Transverse colon (tissue), 4 donors: ENCODE measurements around the gene DENND1A. TPM values are rescaled to one million over a fixed set of nuclear protein-coding genes. Genes with fewer than 3 reads are reported as not detected.

Experiments used
- DNase-seq: peaks from one replicate; pipeline ENCODE4 v3.0.0-alpha.2; 2019
- H3K27ac ChIP-seq, 4 donors: fragments of 200-600 bp; sonication (generic); 2 replicates each; pipeline ENCODE4 v1.5.1; 2016 to 2018; ENCODE audit warnings: inconsistent platforms in 4 of 4
- H3K27me3 ChIP-seq: fragments of 200-600 bp; sonication (generic); 2 replicates; pipeline ENCODE4 v1.5.1; 2017; ENCODE audit warnings: inconsistent platforms
- H3K36me3 ChIP-seq, 4 donors: fragments of 200-600 bp; sonication (generic); 2 replicates each; pipeline ENCODE4 v1.5.1; 2017 to 2019; ENCODE audit warnings: inconsistent platforms in 4 of 4
- H3K4me1 ChIP-seq, 4 donors: fragments of 200-600 bp; sonication (generic); 2 replicates each; pipeline ENCODE4 v1.5.1; 2017 to 2020; ENCODE audit warnings: inconsistent platforms in 4 of 4
- H3K4me3 ChIP-seq, 4 donors: fragments of 200-600 bp; sonication (generic); 1 replicate in 1 of 4; 2 replicates in 3 of 4; pipeline versions ENCODE4 v1.5.1 to v1.6.1; 2017 to 2019; ENCODE audit warnings: inconsistent platforms in 4 of 4
- H3K9me3 ChIP-seq, 2 donors: fragments of 200-600 bp; sonication (generic); 2 replicates each; pipeline ENCODE4 v1.5.1; 2017 to 2019; ENCODE audit warnings: inconsistent platforms in 2 of 2
- CTCF ChIP-seq, 5 experiments: fragments of 200-600 bp in 3 of 5; fragments of 450-650 bp in 2 of 5; sonication (generic) in 3 of 5; IDR thresholded peaks; 1 replicate in 2 of 5; 2 replicates in 3 of 5; pipeline ENCODE4 v1.5.1; 2016 to 2017; ENCODE audit warnings: antibody characterized with exemption in 5 of 5, inconsistent platforms in 3 of 5, mild to moderate bottlenecking in 2 of 5, moderate library complexity in 1 of 5
- EP300 ChIP-seq: sonication (generic); formaldehyde crosslinking; IDR thresholded peaks from one replicate; pipeline ENCODE4 v1.6.1; 2017; ENCODE audit warnings: antibody characterized with exemption, low read depth
- POLR2A ChIP-seq: fragments of 450-650 bp; IDR thresholded peaks from one replicate; pipeline ENCODE4 v1.6.1; 2016; ENCODE audit warnings: antibody characterized with exemption, mild to moderate bottlenecking, moderate library complexity
- POLR2AphosphoS5 ChIP-seq, 3 donors: sonication (generic); formaldehyde crosslinking; IDR thresholded peaks; one replicate each; pipeline ENCODE4 v1.6.1; 2016; ENCODE audit warnings: antibody characterized with exemption in 3 of 3
- WGBS, 2 donors: methylation state at CpG; one replicate each; pipeline ENCODE4 v1.1.5; 2018; ENCODE audit warnings: low coverage in 1 of 2; 5-methylcytosine and 5-hydroxymethylcytosine counted together
- in situ Hi-C, 4 donors: fragments of 200-750 bp; cut with MboI; loops; one replicate each; pipeline versions ENCODE4 v1.15.0 to v1.15.1; 2017; ENCODE audit warnings: low sequenced_read_pairs in 3 of 4, low pct_ligation_motif_present in 1 of 4, low pct_unique_long_range_greater_than_20kb in 1 of 4
- intact Hi-C: fragments of 100-400 bp; cut with DNase I; formaldehyde crosslinking; loops from one replicate; pipeline ENCODE4 v1.15.1; 2023; ENCODE audit warnings: low total_unique reads
- total RNA-seq, 4 donors: library from RNA; depleted of rRNA; stranded (reverse); fragments of >200 nt; gene quantifications; one replicate each; pipeline ENCODE4 v1.1.0, GENCODE V29; 2016

The DENND1A gene
- total RNA-seq, 4 donors from 2014 or later = 12.5 to 78.6 (median 40.0) TPM

DNA sequence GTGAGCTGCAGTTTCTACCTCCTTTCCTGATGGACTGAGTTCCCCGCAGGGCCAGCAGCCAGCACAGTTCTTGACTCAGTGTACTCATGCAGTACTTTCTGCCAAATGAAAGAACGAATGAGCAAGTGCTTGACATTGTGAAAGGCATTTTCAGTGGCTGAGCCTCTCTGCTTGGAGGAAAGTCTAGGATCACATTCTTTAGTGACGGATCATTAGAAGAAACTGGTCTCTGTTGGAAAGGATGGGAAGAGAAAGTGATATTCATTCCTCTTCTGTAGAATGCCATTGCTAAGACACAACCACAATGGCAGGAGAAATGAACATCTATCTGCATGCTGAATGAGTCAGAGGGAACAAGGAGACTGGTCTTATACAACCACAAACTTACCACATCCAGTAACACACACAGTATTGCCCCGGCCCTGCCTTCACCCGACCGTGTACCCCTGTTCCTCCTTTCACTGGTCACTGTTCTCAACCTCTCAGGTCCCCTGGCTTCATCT lies 367.0 kb downstream of the DENND1A start:
- Histone ChIP-seq H3K4me3 (no peak overlapping the region), H3K36me3 (no peaks in the 10 kb centered on the region), H3K4me1 (no peaks in the 10 kb centered on the region), H3K27ac (no peak overlapping the region), H3K9me3 (no peaks in the 10 kb centered on the region), H3K27me3 (no peaks in the 10 kb centered on the region)
- DNase-seq = no peak
- TF ChIP-seq EP300 = no peak
- no peak for TF ChIP-seq POLR2AphosphoS5 (IDR thresholded peaks at IDR 0.05)
- TF ChIP-seq POLR2A = no peak
- no peak for TF ChIP-seq CTCF (IDR thresholded peaks at IDR 0.05)
- WGBS, 2 donors = 73 to 78% methylated on average over 4 to 6 of the region's 6 CpGs
- intact Hi-C loops = no loop called here
- in situ Hi-C loops = no loop called here

DNA sequence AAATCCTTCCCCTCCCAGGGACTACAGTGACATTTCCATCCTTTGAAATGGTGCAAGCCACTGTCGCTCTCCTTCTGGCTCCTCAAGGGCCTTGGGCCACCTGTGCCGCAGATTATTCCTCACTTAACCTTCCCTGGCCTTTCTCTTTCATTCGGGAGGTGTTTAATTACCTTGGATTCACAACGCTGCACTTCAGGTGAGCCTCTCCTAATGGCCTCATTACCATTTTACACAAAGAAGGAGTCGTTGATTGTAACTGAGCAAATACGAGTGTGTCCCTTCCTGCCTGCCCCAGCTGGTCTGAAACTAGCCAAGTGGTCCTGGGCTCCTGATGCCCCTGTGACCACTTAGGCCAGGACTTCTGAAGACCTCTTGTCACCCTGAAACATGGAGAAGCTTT lies 368.9 kb downstream of the DENND1A start:
- in situ Hi-C loops = no loop called here

GRCh38 chr9:123556464-123557435 lies 373.2 kb downstream of the DENND1A start:
- in situ Hi-C loops = no loop called here
- TF ChIP-seq EP300 = no peak
- Histone ChIP-seq H3K9me3 (no peaks in the 10 kb centered on the region), H3K27ac (no peak overlapping the region), H3K4me1 (no peaks in the 10 kb centered on the region), H3K36me3 (peaks cover 0 to 15% (median 0%) of the 10 kb centered on the region in 4 donors), H3K27me3 (no peaks in the 10 kb centered on the region), H3K4me3 (no peak overlapping the region)
- intact Hi-C loops = loop anchor here (10.0 kb wide), 1 partner anchor 1648 kb away; the partner anchor contains the start of gene RABEPK
- no peak for DNase-seq
- WGBS, 2 donors = 68 to 86% methylated on average over 5 to 20 of the region's 22 CpGs

More for the DNA sequence above, 368.9 kb downstream of the DENND1A start:
- no peaks in the 10 kb centered on the region for H3K27me3 ChIP-seq
- DNase-seq = no peak
- no peaks in the 10 kb centered on the region for H3K9me3 ChIP-seq
- WGBS, 2 donors = 93 to 97% methylated on average over 4 to 6 of the region's 6 CpGs
- TF ChIP-seq CTCF (IDR thresholded peaks at IDR 0.05) (no peak), POLR2A (no peak), POLR2AphosphoS5 (IDR thresholded peaks at IDR 0.05) (no peak), EP300 (no peak)
- peaks cover 0 to 12% (median 0%) of the 10 kb centered on the region in 4 donors for H3K36me3 ChIP-seq
- H3K4me1 ChIP-seq = no peaks in the 10 kb centered on the region
- no peak overlapping the region for H3K4me3 ChIP-seq
- no peak overlapping the region for H3K27ac ChIP-seq
- intact Hi-C loops = no loop called here

DNA sequence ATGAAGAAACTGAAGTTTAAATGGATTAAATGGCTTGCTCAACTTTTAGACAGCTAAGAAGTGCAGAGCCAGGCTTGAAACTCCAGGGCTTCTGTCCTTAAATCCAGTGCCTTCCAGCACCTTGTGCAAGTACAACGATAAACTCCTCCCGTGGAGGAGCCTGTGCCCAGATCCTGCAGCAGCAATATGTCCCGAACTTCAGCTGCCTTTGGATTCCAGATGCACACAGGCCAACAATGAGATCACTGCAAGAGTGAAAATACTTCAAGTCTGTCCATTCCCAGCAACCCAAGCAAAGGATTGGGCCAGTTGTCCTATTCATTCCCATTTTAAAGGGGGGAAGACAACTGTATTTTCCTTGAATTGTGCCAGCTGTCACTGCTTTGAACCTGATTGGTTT lies 374.3 kb downstream of the DENND1A start:
- 82 to 94% methylated on average over 2 of the region's 3 CpGs for WGBS, 2 donors
- in situ Hi-C loops = no loop called here
- intact Hi-C loops = loop anchor here (10.0 kb wide), 1 partner anchor 1649 kb away; the partner anchor contains the start of gene RABEPK
- no peak overlapping the region for H3K27ac ChIP-seq
- no peak for DNase-seq
- no peaks in the 10 kb centered on the region for H3K9me3 ChIP-seq
- H3K36me3 ChIP-seq = peaks cover 0 to 15% (median 0%) of the 10 kb centered on the region in 4 donors
- H3K27me3 ChIP-seq = no peaks in the 10 kb centered on the region
- no peak for TF ChIP-seq POLR2AphosphoS5 (IDR thresholded peaks at IDR 0.05)
- TF ChIP-seq CTCF (IDR thresholded peaks at IDR 0.05) = no peak
- TF ChIP-seq POLR2A = no peak
- no peak for TF ChIP-seq EP300
- H3K4me3 ChIP-seq = no peak overlapping the region
- no peaks in the 10 kb centered on the region for H3K4me1 ChIP-seq
